Mesendoderm (in vitro differentiated cells): ENCODE results near the gene RABGAP1. TPM values are rescaled to one million over a fixed set of nuclear protein-coding genes. Genes with fewer than 3 reads are reported as not detected.

Experiments used
- small RNA-seq: library from polyadenylated mRNA; stranded (forward); fragments of <200 nt; extraction: miRNeasy Mini kit (QIAGEN cat#:217004); gene quantifications from one replicate; pipeline ENCODE3, GENCODE V24; 2013; ENCODE audit not compliant: insufficient read depth

Gene RABGAP1

Small RNA genes lying within 50 kb of the gene (small RNA-seq; reads per million reads assigned to genes)
- not detected for gene GPR21
- not detected for gene RNY1P15
